Forelimb muscle (tissue), 1 donor: ENCODE measurements around the gene CCL27. TPM values are rescaled to one million over a fixed set of nuclear protein-coding genes. Genes with fewer than 3 reads are reported as not detected.
"Not testable (repeated sequence)": the region's sequence is repeated elsewhere in the genome, so short reads cannot be mapped to it uniquely, and the experiment has no call there.

Source experiments
- DNase-seq: peaks from one replicate; pipeline ENCODE4 v3.0.0-alpha.2; 2013; ENCODE audit warnings: low read depth
- polyA plus RNA-seq: library from polyadenylated mRNA; unstranded; fragments of 120-200 nt; gene quantifications from one replicate; pipeline ENCODE4 v1.2.1, GENCODE V29; 2013; ENCODE audit not compliant: insufficient read length

CCL27 gene
- polyA plus RNA-seq, 1 donor: 0.51 TPM

- DNase-seq: no peak
These were observed 11.1 kb downstream of the CCL27 start for GRCh38 chr9:34651321-34651720.

DNA sequence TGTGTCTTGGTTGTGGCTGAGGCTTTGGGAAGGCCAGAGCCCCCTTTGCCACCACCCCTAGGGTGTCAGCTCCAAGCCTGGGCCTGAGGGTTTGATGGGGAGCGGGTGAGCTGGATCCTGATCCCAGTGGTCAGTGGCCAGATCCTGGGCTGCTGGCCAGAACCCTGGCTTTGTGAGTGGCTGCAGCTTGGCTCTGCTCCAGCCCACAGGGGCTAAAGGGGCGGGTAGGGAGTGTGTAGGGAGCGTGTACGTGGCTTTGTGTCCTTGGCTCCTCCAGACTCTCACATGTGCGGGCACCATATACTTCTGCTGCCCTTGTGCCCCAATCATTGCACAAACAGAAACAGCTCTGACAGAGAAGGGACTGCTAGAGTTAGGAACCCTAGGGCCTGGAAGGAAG is 11.6 kb downstream of the CCL27 start:
- no peak for DNase-seq

DNA sequence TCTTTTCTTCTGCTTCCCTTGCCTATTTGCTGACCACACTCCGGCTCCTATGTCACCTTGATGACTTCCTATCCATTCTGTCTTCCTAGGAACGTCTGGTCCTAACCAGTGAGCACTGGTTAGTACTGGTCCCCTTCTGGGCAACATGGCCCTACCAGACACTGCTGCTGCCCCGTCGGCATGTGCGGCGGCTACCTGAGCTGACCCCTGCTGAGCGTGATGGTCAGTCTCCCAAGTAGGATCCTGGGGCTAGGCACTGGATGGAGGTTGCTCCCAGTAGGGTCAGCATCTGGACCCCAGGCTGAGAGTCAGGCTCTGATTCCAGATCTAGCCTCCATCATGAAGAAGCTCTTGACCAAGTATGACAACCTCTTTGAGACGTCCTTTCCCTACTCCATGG is 13.8 kb downstream of the CCL27 start:
- no peak for DNase-seq

DNA sequence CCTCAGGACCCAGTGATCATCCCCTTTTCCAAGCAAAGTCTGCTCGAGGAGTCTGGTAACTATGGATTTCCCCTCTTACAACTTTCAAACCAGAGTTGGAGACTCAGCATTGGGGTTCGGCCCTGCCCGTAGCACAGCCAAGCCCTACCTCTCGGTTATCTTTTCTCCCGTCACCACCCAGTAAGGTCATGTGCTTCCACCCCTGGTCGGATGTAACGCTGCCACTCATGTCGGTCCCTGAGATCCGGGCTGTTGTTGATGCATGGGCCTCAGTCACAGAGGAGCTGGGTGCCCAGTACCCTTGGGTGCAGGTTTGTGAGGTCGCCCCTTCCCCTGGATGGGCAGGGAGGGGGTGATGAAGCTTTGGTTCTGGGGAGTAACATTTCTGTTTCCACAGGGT is 14.8 kb downstream of the CCL27 start:
- DNase-seq: no peak

GRCh38 chr9:34647084-34647403 is 15.4 kb downstream of the CCL27 start:
- DNase-seq: no peak

DNA sequence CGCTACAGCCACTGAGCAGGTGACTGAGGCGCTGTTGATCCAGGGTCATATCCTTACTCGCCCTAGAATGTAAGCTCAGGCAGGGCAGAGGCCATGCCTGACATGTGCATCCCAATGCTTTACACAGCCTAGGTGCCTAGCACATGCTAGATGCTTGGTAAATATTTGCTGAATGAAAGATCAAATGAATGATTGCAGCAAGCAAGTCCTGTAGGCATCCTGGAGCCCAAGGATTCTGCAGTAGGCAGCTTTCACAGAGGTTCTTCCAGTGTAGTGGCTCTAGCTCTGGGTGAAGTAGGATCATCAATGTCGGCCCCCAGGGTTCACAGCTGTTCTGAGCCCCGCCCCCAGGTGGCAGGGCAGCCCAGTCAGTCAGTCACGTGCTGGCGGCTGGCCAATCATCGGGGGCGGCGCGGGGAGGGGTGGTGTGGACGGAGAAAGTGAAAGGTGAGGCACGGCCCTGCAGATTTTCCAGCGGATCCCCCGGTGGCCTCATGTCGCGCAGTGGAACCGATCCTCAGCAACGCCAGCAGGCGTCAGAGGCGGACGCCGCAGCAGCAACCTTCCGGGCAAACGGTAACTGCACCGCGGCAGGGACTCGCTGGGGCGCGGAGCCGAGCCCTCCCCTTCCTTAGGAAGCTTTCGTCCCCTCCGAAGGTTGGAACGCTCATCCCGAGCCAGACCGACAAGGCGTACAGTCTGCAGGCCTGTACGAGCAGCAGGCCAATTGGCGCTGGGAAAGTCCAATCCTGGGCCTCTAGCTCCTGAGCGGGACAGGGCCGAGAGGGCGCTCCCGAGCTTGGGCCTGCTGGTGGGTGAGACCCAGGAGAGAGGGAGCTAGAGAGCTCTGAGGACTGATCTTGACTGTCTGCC is 16.0 kb downstream of the CCL27 start, which contains the start of gene GALT:
Gene GALT (plus strand): TSS at position 465 of the 873 bp plus-strand sequence. CDS start 30 bp downstream, at position 495.
- no peak for DNase-seq

- DNase-seq: no peak
These were observed 17.6 kb downstream of the CCL27 start for GRCh38 chr9:34644766-34645314.

- no peak for DNase-seq
These were observed 19.8 kb downstream of the CCL27 start for GRCh38 chr9:34642679-34643078.

DNA sequence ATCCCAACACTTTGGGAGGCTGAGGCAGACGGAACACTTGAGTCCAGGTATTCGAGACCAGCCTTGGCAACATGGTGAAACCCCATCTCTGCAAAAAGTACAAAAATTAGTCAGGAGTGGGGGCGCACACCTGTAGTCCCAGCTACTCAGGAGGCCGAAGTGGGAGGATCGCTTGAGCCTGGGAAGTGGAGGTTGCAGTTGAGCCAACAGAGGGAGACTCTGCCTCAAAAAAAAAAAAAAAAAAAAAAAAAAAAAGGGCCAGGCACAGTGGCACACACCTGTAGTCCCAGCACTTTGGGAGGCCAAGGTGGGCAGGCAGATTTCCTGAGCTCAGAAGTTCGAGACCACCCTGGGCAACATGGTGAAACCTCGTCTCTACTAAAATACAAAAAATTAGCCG is 23.1 kb downstream of the CCL27 start:
- DNase-seq: not testable (repeated sequence)

GRCh38 chr9:34638138-34638445 is 24.4 kb downstream of the CCL27 start:
- DNase-seq: no peak

DNA sequence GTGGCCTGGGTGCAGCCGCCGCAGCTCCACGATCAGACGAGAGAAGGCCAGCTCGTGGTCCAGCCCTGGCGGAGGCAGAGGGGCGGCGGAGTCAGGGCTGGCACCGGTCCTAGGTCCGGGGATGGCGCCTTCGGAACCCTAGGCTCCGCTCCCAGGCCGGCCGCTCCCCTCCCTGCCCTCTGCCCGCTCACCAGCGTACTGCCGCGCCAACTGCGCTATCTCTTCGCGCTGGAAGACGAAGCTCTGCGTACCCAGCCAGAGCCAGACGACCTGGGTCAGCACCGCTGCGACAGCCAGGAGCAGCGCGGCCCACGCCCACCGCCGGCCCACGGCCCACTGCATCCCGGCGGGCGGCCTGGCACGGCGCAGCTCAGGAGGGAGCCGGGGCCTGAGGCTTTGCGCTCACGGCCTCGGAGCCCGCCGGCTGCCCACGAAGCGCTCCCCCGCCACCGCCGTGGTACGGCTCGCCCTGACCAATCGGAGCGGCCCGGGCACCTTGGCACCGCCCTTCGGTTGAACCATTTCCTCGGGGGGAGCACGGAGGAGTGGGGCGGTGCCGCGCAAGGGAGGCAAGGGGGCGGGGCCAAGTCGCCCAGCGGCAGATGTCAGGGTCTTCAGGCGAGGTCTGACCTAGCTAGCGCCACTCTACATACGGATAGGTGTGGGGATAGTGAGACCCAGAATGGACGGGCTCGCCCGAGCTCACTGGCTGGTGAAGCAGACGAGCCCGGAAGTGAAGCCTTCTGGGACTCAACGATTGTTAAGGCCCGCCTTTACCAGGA is 24.9 kb downstream of the CCL27 start, which contains the start of gene SIGMAR1:
Gene SIGMAR1 (minus strand): TSS at position 432 of the 782 bp plus-strand sequence. CDS start 90 bp downstream, at position 342.
- no peak for DNase-seq

- no peak for DNase-seq
These were observed 25.6 kb downstream of the CCL27 start for GRCh38 chr9:34636791-34637355.

DNA sequence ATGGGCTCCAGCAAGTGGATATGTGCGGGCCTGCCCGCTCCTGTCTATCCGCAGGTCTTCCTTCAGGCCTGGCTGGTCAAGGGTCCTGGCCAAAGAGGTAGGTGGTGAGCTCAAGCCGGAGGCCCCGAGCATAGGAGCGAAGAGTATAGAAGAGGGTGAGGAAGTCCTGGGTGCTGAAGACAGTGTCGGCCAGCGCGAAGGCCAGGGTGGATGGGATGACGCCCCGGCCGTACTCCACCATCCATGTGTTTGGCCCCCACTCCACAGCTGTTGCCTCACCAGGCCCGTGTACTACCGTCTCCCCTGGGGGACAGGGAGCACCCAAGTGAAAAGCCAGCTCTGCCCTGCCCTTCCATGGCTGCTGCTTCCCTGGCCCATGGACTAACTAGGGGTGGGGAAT is 26.9 kb downstream of the CCL27 start:
- no peak for DNase-seq

GRCh38 chr9:34634551-34635248 is 27.8 kb downstream of the CCL27 start:
- DNase-seq: no peak

DNA sequence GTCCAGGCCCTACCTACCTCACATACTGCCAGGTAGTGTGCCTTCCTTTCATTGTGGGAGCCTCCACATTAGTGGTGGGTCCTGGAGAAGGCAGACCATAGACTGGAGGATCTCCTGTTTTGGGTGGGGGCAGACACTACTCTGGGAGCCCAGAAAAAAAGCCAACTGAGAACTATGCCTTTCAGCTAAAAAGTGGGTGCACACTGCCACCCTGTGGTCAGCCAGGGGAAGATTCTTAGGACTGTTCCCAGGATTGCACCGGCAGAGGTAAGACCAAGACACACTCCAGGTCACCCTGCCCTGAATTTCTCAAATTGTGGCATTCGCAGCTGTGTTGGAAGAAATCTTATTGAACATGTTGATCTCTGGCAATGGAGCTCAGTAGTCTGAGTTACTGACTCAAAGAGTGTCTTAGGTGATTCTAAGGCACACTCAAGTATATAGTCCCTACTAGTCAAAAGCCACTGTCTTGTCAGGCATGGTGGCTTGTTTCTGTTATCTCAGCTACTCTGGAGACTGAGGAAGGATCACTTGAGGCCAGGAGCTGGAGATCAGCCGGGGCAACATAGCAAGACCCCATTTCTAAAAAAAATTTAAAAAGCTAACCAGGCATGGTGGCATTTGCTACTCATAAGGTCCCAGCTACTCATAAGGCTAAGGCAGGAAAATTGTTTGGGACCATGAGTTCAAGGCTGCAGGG is 28.5 kb downstream of the CCL27 start:
- no peak for DNase-seq

DNA sequence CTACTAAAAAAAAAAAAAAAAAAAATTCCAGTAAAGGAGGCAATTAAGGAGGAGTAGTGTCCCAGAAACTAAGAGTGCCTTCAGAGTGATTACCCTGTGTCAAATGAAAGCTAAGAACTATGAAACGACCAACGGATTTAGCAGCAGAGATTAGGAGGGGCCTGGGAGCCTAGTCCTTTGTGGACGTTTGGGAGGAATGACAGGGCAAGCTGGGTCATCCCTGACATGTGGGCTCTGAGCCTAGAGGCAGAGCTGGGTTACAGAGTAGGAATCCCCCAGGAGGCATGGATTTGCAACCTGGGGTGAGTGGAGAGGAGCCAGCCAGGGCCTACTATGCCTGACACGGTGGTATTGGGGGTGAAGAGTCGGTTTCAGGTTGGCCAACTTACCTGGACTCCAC is 29.3 kb downstream of the CCL27 start:
- DNase-seq: no peak

- DNase-seq: no peak
These were observed 31.9 kb downstream of the CCL27 start for GRCh38 chr9:34630402-34631154.

DNA sequence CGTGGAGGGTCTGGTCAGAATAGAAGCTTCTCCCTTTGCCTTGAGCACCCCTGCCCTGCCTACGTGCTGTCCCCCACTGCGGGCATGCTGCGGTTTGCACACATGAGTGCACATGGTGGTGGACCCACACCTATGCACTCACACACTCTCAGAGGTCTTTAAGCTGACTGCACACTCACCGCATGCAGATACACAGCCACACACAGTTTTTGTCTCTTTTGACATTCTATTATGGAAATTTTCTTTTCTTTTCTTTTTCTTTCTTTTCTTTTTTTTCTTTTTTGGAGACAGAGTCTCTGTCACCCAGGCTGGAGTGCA is 33.0 kb downstream of the CCL27 start:
- no peak for DNase-seq

GRCh38 chr9:34628656-34629490 is 33.6 kb downstream of the CCL27 start, which contains the start of gene ARID3C:
Gene ARID3C (minus strand): TSS chr9:34629066. CDS start chr9:34628014, 1,052 bp downstream.
- no peak for DNase-seq
